Esophagus muscularis mucosa (tissue), 3 donors: ENCODE results near the gene DAPP1.

Experiments
- CTCF ChIP-seq, 3 experiments: fragments of 200-600 bp in 2 of 3; fragments of 450-650 bp in 1 of 3; sonication (generic) in 2 of 3; IDR thresholded peaks; one replicate each; pipeline ENCODE4 v1.5.1; 2017 to 2019; ENCODE audit warnings: antibody characterized with exemption in 3 of 3, mild to moderate bottlenecking in 2 of 3, moderate library complexity in 1 of 3
- POLR2A ChIP-seq: fragments of 450-650 bp; IDR thresholded peaks from one replicate; pipeline ENCODE4 v1.6.1; 2017; ENCODE audit warnings: antibody characterized with exemption, moderate library complexity, mild to moderate bottlenecking, low read depth
- POLR2AphosphoS5 ChIP-seq, 2 donors: sonication (generic); formaldehyde crosslinking; IDR thresholded peaks; one replicate each; pipeline ENCODE4 v1.6.1; 2017; ENCODE audit warnings: antibody characterized with exemption in 2 of 2

GRCh38 chr4:99808260-99808857 is 8.3 kb upstream of the DAPP1 start:
- TF ChIP-seq POLR2AphosphoS5 (IDR thresholded peaks at IDR 0.05) (no peak), CTCF (IDR thresholded peaks at IDR 0.05) (peak; percentile 37 to 46 (median 45)), POLR2A (no peak)
